Adipose tissue (tissue), 3 donors: ENCODE results near the gene CPLANE1. TPM values are rescaled to one million over a fixed set of nuclear protein-coding genes. Genes with fewer than 3 reads are reported as not detected.

ENCODE experiments used
- H3K27ac ChIP-seq: one replicate; pipeline ENCODE4 v1.5.1; 2013; ENCODE audit warnings: low read depth, low read length
- WGBS, 3 donors: extraction: QIAGEN DNeasy Blood & Tissue Kit; methylation state at CpG; one replicate each; pipeline ENCODE4 v1.1.7; 2013; 5-methylcytosine and 5-hydroxymethylcytosine counted together
- polyA plus RNA-seq, 3 donors: library from polyadenylated mRNA; stranded (reverse); fragments of 200-250 nt; gene quantifications; one replicate each; pipeline ENCODE4 v1.2.3, GENCODE V29; 2013
- donor health status: healthy with polysubstance abuse.
- donor health status: Bipolar disorder and iron deficiency.
- donor health status: healthy.

CPLANE1 gene
- polyA plus RNA-seq, 3 donors = 1.8 to 4.4 (median 2.8) TPM

- no peak overlapping the region for H3K27ac ChIP-seq
- 6 to 33% (median 24%) methylated on average over 1 of the region's 1 CpG for WGBS, 3 donors
These were observed 34.6 kb downstream of the CPLANE1 start for GRCh38 chr5:37214550-37214949.

DNA sequence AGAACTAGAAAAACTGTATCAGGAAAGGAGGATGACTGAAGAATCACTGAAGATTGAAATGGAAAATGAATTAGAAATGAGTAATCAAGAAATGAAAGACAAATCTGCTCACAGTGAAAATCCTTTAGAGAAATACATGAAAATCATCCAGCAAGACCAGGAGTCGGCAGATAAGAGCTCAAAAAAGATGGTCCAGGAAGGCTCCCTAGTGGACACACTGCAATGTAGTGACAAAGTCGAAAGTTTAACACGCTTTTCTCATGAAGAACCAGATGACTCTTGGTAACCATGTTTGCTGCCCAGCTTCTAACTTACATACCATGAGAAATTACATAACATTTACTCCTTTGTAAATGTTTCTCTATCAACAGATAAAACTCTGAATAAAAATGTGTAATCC lies 37.1 kb downstream of the CPLANE1 start:
- H3K27ac ChIP-seq = no peak overlapping the region
- 94 to 98% (median 94%) methylated on average over 3 of the region's 3 CpGs for WGBS, 3 donors

DNA sequence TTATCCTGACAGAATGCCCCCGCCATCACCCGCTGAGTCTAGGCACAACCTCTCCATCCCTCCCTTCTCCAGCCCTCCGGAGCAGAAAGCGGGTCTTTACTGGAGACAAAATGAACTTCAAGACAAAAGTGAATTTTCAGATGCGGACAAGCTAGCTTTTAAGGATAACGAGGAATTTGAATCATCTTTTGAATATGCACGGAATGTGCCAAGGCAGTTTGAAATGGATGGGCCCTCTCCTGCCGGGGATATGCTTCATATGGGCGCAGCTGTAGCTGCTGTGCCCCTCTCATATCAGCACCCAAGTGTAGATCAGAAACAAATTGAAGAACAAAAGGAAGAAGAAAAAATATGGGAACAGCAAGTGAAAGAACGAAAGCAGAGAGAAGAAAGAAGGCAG lies 37.5 kb downstream of the CPLANE1 start:
- 91 to 97% (median 96%) methylated on average over 10 of the region's 10 CpGs for WGBS, 3 donors
- H3K27ac ChIP-seq = no peak overlapping the region

DNA sequence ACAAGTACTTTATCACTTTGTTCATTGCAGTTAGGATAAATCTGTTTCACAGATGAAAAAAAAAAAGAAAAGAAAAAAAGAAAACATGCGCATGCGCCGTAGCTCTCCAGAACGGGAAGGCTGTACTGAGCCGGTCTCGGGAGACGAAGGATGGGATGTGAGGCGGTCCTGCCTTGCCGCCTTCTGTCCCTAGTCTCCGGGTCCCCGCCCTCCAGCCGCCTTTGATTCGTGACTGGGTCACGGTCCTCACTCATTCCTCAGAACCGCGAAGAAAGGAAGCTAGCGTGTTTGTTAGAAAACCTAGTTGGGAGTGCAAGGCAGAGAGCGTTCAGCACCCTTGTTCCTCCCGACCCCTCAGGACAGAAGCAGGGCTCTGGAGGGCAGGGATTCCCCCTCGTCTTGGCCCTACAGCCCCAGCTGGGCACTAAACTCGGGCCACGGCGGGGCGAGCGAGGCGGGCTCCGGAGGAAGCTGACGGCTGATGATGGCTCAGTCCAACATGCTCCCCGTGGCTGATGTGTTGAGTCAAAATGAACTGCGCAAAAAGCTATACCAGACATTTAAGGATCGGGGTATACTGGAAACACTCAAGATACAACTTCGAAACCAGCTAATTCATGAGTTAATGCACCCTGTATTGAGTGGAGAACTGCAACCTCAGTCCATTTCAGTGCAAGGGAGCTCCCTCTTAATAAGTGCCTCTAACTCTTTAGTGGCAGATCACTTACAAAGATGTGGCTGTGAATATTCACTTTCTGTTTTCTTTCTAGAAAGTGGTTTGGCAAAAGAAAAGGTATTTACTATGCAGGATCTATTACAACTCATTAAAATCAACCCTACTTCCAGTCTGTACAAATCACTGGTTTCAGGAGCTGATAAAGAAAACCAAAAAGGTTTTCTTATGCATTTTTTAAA lies 40.0 kb downstream of the CPLANE1 start:
- 79 to 82% (median 79%) methylated on average over 32 of the region's 32 CpGs for WGBS, 3 donors
- H3K27ac ChIP-seq = no peak overlapping the region

DNA sequence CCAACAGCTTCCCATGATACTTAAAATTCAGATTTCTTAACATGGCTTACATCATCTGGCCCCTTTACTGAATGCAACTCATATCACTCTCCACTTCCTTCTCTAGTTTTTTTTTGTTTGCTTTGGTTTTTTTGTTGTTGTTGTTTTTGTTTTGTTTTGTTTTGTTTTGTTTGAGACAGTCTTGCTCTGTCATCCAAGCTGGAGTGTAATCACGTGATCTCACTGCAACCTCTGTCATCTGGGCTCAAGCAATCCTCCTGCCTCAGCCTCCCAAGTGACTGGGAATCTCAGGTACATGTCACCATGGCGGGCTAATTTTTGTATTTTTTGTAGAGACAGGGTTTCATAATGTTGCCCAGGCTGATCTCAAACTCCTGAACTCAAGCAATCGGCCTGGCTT lies 41.4 kb downstream of the CPLANE1 start:
- no peak overlapping the region for H3K27ac ChIP-seq
- 91 to 96% (median 93%) methylated on average over 3 of the region's 3 CpGs for WGBS, 3 donors

DNA sequence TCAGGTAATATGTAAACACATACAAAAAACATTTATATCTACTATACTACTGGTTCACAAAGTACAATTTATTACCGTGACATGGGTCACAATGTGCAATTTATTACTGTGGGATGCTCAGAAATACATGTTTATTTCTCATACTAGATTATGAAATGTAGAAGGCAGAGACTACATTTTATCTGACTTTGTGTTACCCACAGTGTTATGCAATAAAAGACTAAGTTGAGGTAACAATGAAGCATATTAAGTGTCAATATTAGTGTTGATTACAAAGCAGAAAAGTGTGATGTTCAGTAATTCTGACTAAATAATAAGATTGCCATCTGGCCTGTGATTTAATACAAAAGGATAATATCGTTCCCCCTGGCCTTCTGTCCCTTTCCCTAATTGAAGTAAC lies 42.4 kb downstream of the CPLANE1 start:
- WGBS, 3 donors = 77 to 91% (median 82%) methylated on average over 2 of the region's 2 CpGs
- H3K27ac ChIP-seq = no peak overlapping the region

- 92 to 98% (median 96%) methylated on average over 2 of the region's 2 CpGs for WGBS, 3 donors
- H3K27ac ChIP-seq = no peak overlapping the region
These were observed 50.3 kb downstream of the CPLANE1 start for GRCh38 chr5:37198842-37199241.

- WGBS, 3 donors = 61 to 79% (median 76%) methylated on average over 3 of the region's 3 CpGs
These were observed 51.1 kb downstream of the CPLANE1 start for GRCh38 chr5:37198061-37198460.

DNA sequence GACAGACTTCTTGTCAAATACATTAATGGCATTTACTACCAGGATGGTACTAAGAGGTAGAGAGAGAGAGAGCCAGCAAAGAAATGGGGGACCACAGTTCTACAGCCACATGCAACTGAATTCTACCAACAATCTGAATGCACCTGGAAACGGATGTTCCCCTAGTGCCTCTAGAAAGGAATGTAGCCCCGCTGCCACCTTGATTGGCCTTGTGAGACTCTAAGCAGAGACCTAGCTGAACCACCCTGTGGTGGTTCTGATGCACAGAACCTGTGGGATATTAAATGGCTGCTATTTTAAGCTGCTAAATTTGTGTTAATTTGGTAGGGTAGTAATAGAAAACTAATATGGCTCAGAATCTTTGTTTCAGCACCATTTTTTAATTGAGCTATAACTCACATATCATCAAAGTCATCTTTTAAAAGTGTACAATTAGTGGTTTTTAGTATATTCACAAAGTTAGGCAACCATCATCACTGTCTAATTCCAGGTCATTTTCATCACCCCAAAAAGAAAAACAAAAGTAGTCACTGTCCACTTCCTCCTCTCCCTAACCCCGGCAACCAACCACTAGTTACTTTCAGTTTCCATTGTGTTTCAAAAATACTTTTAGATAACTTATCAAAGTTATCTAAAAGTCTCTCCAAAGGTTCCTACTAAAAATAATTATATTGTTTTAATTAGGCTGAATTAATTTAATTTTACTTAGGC lies 51.7 kb downstream of the CPLANE1 start:
- H3K27ac ChIP-seq = no peak overlapping the region
- whole genome bisulfite sequencing, 3 donors = 60 to 75% (median 71%) methylated on average over 3 of the region's 3 CpGs

More at GRCh38 chr5:37198061-37198460, 51.1 kb downstream of the CPLANE1 start:
- no peak overlapping the region for H3K27ac ChIP-seq

GRCh38 chr5:37190592-37190991 lies 58.6 kb downstream of the CPLANE1 start:
- WGBS, 3 donors = 99 to 100% (median 99%) methylated on average over 2 of the region's 2 CpGs
- H3K27ac ChIP-seq = no peak overlapping the region

- 97 to 98% (median 98%) methylated on average over 4 of the region's 4 CpGs for WGBS, 3 donors
- no peak overlapping the region for H3K27ac ChIP-seq
These were observed 59.8 kb downstream of the CPLANE1 start for GRCh38 chr5:37189355-37189754.

DNA sequence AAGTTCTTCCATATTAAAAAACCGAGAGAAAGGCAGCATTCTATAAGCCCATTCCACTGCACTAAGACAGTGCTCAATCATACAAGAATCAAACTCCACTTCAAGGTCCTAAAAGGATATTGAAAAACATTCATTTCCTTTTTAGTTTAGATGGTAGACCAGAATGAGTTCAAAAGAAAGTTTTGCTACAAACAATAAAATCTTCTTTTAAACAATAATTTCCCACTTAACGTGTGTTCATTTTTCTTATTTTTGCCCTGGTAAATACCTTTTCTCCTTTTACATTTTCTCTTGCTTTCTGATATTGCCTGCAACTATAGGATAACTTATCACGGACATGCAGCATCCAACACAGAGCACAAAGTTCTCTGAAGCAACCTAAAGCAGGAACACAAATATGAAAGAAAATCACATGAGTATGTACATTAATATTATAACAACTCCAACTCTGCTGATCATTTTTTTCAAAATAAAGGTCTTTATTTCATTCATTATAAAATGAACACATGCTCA lies 61.7 kb downstream of the CPLANE1 start:
- WGBS, 3 donors = 94 to 97% (median 97%) methylated on average over 3 of the region's 3 CpGs
- H3K27ac ChIP-seq = no peak overlapping the region

- H3K27ac ChIP-seq = no peak overlapping the region
- 85 to 87% (median 86%) methylated on average over 4 of the region's 4 CpGs for WGBS, 3 donors
These were observed 64.3 kb downstream of the CPLANE1 start for GRCh38 chr5:37184748-37185364.

GRCh38 chr5:37182667-37183066 lies 66.5 kb downstream of the CPLANE1 start:
- no peak overlapping the region for H3K27ac ChIP-seq
- WGBS, 3 donors = 69 to 77% (median 75%) methylated on average over 1 of the region's 1 CpG

- no peak overlapping the region for H3K27ac ChIP-seq
- 87 to 95% (median 90%) methylated on average over 3 of the region's 3 CpGs for WGBS, 3 donors
These were observed 74.2 kb downstream of the CPLANE1 start for GRCh38 chr5:37174928-37175327.

GRCh38 chr5:37172957-37173356 lies 76.2 kb downstream of the CPLANE1 start:
- WGBS, 3 donors = 96 to 99% (median 98%) methylated on average over 2 of the region's 2 CpGs
- H3K27ac ChIP-seq = no peak overlapping the region

DNA sequence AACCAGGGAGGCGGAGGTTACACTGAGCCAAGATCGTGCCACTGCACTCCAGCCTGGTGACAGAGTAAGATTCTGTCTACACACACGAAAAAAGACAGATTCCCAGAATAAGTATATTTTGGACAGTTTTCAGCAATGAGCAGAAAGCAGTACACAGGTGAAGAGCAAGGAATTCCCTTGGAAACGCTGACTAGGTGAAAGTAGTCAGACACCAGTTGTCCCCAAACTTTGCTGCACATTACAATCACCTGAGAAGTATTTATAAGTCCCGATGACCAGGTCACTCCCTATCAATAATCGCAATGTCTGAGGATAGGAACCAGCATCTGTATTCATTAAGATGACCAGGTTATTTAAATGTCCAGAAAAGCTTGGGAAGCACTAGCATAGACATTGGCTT lies 78.3 kb downstream of the CPLANE1 start:
- 92 to 96% (median 93%) methylated on average over 6 of the region's 6 CpGs for WGBS, 3 donors
- no peak overlapping the region for H3K27ac ChIP-seq

GRCh38 chr5:37166197-37166596 lies 83.0 kb downstream of the CPLANE1 start:
- WGBS, 3 donors = 35 to 96% (median 88%) methylated on average over 3 of the region's 3 CpGs
- H3K27ac ChIP-seq = no peak overlapping the region

DNA sequence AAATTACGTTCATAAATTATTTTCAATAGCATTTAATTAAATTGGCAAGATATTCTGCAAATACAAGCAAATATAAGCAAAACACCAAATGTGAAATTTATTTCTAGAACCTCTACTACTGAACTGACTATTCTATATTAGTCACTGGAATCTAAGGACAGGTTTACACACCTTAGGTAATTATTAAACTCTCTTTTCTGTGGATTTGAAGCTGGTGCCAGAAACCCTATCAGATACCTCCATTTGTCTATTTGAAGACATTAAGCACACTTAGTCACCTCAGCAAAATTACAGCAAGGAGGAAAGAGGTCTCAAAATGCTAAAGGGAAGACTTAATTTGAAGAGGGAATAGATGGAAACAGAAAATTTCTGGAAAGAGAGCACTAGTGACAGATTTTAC lies 83.4 kb downstream of the CPLANE1 start:
- no peak overlapping the region for H3K27ac ChIP-seq
- 20 to 92% (median 89%) methylated on average over 1 of the region's 1 CpG for WGBS, 3 donors
